ENCODE data around the gene PPP1R1C.

Gene PPP1R1C

DNA sequence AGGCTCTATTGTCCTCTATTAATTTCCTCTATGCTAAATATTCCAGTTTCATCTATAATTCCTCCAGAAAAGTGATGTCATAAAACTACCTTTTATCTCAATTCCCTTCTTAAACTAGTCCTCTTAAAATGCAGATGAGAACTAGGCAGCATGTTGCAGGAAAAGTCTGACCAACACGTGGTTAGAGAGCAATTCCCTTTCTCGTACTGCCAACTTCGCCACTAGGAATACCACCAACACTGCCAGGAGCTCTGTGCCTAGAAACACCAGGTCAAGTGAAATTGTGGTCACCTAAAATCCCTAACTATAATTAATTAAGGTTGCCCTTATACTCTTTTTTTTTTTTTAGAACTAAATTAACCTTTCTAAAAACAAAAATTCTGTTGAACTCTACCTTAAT is 127.7 kb downstream of the PPP1R1C start:
- no peak for DNase-seq (ENCODE audit: low spot score)

DNA sequence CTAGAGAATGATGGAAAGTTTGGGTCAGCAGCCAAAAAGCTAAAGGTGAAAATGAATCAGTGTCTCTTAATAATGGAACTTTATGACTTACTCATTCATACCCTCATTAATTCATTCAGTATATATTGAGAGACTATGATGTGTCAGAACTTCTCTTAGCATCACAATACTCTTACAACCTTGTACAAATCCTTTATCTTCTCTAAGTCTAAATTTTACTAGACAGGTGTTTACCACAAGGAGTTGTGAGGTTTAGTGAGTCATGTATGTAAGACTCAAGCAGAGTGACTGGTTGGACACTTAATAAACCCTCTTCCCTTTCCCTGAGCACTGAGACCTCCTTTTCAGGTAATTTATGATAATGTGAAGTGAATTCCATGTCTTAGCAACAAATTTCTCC is 129.6 kb downstream of the PPP1R1C start:
- DNase-seq (ENCODE audit: low spot score) = no peak

- DNase-seq (ENCODE audit: low spot score) = no peak
Measured at GRCh38 chr2:182116774-182117173, 131.1 kb downstream of the PPP1R1C start.

GRCh38 chr2:182117196-182117595 is 131.5 kb downstream of the PPP1R1C start:
- DNase-seq (ENCODE audit: low spot score) = no peak

GRCh38 chr2:182128821-182129707 is 143.4 kb downstream of the PPP1R1C start:
- DNase-seq (ENCODE audit: low spot score) = no peak

DNA sequence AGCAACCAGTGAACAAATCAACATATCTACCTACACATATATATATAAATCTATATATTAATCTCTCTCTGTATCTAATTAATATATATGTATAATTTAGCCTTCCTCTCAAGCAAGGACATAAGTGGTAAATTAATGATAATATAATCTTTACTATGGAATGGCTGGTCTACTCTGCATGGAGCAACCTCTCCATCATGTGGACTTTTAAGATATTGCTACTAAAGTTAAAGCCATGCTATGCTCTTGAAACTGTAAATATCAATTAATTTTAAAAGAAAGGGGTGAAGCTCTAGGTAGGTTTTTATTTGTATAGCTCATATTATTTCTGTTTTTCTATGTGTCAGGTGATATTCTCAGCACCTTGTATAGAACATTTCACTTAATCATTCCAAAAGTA is 147.0 kb downstream of the PPP1R1C start:
- no peak for DNase-seq (ENCODE audit: low spot score)

GRCh38 chr2:182133195-182133891 is 147.7 kb downstream of the PPP1R1C start:
- DNase-seq (ENCODE audit: low spot score) = no peak

- no peak for DNase-seq (ENCODE audit: low spot score)
Measured at GRCh38 chr2:182134201-182134600, 148.5 kb downstream of the PPP1R1C start.

- DNase-seq (ENCODE audit: low spot score) = no peak
Measured at GRCh38 chr2:182142062-182142461, 156.4 kb downstream of the PPP1R1C start.

DNA sequence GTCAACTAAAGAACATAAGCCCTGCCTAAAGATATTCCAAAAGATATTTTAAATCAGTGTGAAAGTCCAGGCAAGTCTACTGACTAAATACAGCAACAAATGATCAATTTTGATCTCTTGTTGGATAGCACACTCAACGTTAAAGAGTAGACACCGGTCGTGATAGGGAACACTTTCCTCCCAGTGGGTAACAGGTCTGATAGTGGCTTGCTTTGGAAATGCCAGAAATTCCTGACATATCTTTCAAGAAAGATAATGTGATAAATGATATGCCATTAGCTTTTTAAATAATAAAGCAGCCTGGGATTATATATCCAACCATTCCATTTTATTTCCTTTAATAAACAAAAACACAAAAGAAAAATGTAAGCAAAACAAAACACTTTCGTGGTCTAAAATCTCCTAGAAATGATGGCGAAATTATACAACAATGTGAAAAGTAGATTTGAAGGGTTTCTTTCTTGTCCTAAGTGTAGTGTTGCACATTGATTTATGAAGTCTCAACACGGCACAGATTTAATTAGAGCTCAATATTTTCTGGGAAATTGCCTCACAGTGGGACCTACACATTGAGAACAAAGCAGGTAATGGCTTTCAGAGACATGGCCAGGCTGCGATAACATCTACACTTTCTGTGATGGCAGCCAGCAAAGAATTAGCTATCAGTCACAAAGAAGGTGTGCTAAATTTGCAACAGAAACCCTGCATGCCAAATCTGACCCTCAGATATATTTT is 158.6 kb downstream of the PPP1R1C start:
- no peak for DNase-seq (ENCODE audit: low spot score)

DNA sequence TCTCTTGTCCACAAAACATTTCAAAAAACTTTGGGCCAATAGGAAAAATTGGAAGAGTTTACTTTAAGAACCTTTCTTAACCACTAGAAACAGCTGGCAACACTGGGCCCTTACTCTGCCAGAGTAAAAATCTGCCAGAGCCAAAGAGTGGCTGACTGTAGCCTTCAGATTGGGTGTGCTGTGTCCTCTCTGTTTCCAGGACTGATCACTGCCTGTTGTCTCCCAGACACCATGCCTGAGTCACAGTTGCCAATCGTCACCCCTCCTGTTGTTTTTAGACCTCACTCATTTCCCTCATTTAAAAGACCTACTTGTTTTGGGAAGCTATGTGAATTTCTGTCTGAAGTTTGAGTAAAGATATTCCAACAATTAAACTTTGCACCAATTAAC is 159.1 kb downstream of the PPP1R1C start:
- DNase-seq (ENCODE audit: low spot score) = no peak

DNA sequence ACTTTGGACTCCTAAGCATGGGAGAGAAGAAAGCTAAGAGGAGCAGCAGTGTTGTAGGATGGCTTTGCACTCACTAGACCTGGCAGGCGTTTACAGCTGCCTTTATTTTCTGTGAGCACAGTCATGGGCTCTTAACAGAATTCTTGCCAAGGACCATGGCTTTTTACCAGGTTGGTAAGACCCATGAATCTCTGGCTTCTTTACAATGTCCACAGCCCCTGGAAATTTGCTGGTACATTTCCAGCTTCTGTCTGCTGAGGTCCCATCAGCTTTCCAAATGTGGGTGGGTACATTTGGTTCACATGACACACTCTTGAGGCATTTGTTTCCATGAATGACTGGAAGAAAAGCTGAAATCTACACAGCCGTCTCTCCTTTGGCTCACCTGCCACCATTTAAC is 162.7 kb downstream of the PPP1R1C start:
- DNase-seq (ENCODE audit: low spot score) = no peak

- DNase-seq (ENCODE audit: low spot score) = no peak
Measured at GRCh38 chr2:182163878-182164277, 178.2 kb downstream of the PPP1R1C start.

DNA sequence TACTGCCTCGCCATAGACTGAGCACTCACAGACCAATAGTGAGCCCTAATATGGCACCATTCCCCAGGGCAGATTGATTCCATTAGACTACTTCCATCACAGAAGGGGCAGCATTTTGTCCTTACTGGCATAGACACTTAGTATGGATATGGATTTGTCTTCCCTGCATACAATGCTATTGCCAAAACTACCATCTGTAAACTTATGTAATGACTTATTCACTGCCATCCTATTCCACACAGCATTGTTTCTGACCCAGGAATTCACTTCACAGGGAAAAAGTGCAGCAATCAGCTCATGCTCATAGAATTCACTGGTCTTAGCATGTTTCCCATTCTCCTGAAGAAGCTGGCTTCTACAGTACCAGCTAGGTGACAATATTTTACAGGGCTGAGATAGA is 179.0 kb downstream of the PPP1R1C start:
- no peak for DNase-seq (ENCODE audit: low spot score)

DNA sequence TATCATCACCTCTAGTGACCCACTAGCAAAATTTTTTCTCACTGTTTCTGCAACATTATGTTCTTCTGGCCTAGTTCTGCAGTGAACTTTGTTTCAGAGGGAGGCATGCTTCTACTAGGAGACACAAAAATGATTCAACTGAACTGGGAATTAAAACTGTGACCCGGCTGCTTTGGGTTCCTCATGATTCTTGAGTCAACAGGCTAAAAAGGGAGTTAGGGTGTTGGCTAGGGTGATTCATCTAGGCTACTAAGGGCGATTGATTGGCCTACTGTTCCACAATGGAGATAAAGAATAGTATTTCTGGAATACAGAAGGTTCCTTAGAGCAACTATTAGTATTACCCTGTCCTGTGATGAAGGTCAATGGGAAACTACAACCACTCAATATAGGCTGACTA is 179.5 kb downstream of the PPP1R1C start:
- no peak for DNase-seq (ENCODE audit: low spot score)

DNA sequence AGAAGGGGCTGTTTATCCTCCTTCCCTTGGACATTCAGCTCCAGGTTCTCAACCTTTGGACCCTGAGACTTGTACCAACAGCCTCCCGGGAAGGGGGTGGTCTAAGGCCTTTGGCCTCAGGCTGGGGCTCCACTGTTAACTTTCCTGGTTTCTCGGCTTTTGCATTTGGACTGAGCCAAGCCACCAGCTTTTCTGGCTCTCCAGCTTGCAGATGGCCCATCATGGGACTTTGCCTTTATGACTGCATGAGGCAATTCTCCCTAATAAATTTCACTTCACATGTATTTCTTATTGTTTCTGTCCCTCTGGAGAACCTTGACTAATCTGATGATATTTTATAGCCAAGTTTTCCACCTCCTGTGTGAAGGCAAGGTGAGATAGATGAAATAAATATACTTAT is 180.8 kb downstream of the PPP1R1C start:
- DNase-seq (ENCODE audit: low spot score) = no peak

GRCh38 chr2:182166841-182167240 is 181.2 kb downstream of the PPP1R1C start:
- no peak for DNase-seq (ENCODE audit: low spot score)

Data from activated CD4-positive, alpha-beta T cell treated with anti-CD3 and anti-CD28 coated beads, Interleukin-2, Interleukin-4, amounts not matched to agents 100 ng/mL and 50 ng/mL, durations not matched to agents 16 hours and 8 hours (primary cell).